Panc1 (cell line): ENCODE results near the gene CAPN2.

Experiments used
- CTCF ChIP-seq: fragments of 450-650 bp; IDR thresholded peaks from 2 replicates; pipeline ENCODE4 v1.5.1; 2017; ENCODE audit warnings: mild to moderate bottlenecking
- POLR2AphosphoS5 ChIP-seq: IDR thresholded peaks from 2 replicates; pipeline ENCODE4 v1.6.1; 2012; ENCODE audit warnings: mild to moderate bottlenecking, low read depth, low read length, moderate library complexity
- SIN3A ChIP-seq: IDR thresholded peaks from 2 replicates; pipeline ENCODE4 v1.6.1; 2012; ENCODE audit warnings: low read depth, mild to moderate bottlenecking, low read length, moderate library complexity, borderline replicate concordance; ENCODE audit not compliant: insufficient read depth
- TCF7L2 ChIP-seq: IDR thresholded peaks from 2 replicates; pipeline ENCODE4 v1.6.1; 2011; ENCODE audit warnings: mild to moderate bottlenecking, low read depth, low read length, inconsistent platforms
- TF ChIP-seq, protein P1 (sequence below), 2 experiments: IDR thresholded peaks; 2 replicates each; pipeline ENCODE4 v1.6.1; 2011 to 2012; ENCODE audit warnings: low read depth in 2 of 2, control low read depth in 1 of 2, low read length in 1 of 2, mild to moderate bottlenecking in 1 of 2, moderate library complexity in 1 of 2; ENCODE audit not compliant: insufficient read depth in 1 of 2

- TF ChIP-seq CTCF (no peak), SIN3A (no peak), POLR2AphosphoS5 (peak; percentile 73), TCF7L2 (no peak; the same call in none of the 2 replicates)
- TF ChIP-seq, protein P1, sequence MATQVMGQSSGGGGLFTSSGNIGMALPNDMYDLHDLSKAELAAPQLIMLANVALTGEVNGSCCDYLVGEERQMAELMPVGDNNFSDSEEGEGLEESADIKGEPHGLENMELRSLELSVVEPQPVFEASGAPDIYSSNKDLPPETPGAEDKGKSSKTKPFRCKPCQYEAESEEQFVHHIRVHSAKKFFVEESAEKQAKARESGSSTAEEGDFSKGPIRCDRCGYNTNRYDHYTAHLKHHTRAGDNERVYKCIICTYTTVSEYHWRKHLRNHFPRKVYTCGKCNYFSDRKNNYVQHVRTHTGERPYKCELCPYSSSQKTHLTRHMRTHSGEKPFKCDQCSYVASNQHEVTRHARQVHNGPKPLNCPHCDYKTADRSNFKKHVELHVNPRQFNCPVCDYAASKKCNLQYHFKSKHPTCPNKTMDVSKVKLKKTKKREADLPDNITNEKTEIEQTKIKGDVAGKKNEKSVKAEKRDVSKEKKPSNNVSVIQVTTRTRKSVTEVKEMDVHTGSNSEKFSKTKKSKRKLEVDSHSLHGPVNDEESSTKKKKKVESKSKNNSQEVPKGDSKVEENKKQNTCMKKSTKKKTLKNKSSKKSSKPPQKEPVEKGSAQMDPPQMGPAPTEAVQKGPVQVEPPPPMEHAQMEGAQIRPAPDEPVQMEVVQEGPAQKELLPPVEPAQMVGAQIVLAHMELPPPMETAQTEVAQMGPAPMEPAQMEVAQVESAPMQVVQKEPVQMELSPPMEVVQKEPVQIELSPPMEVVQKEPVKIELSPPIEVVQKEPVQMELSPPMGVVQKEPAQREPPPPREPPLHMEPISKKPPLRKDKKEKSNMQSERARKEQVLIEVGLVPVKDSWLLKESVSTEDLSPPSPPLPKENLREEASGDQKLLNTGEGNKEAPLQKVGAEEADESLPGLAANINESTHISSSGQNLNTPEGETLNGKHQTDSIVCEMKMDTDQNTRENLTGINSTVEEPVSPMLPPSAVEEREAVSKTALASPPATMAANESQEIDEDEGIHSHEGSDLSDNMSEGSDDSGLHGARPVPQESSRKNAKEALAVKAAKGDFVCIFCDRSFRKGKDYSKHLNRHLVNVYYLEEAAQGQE (IDR thresholded peaks at IDR 0.05; ENCODE audit: insufficient read depth in 1 of 2, low read depth in 2 of 2, low read length in 1 of 2): no peak
Observed at GRCh38 chr1:223706077-223706973, 6.0 kb upstream of the CAPN2 start.
